ENCODE measurements around the gene SEMA3E.

SEMA3E gene

DNA sequence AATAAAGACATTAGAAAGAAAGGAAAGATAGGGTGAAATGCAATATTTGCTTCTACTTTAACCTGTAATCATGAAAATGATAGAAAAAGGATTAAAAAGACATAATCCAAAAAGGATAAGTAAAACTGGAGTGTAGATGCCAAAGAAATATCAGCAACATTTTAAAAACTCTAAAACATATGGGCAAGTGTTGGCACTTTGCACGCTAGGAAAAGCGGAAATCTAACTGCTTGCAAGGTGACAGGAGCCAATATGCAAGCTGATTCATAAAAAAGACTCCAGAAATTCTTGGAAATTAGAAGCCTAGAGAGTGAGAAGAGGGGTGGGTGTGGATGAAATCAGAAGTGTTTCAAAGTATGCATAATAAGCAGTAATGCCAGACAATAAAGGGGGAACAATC lies 161.1 kb downstream of the SEMA3E start:
- ChIA-PET CTCF (no interaction called here), POLR2A (no interaction called here)
- no peak for DNase-seq
- no peak overlapping the region for H3K27ac ChIP-seq (ENCODE audit: insufficient read depth in 1 of 2, low read depth in 1 of 2, low read length in 2 of 2, poor library complexity in 1 of 2, severe bottlenecking in 2 of 2)
- H3K9me3 ChIP-seq (ENCODE audit: control extremely low read depth in 1 of 5, control insufficient read depth in 4 of 5, insufficient read depth in 2 of 5, low read depth in 1 of 5, low read length in 4 of 5) = no peaks in the 10 kb centered on the region
- H3K36me3 ChIP-seq (ENCODE audit: control insufficient read depth in 4 of 4, insufficient read depth in 4 of 4, low read length in 3 of 4) = no peaks in the 10 kb centered on the region
- WGBS (ENCODE audit: insufficient coverage) = 100% methylated on average over 2 of the region's 2 CpGs
- no peak overlapping the region for H3K4me3 ChIP-seq (ENCODE audit: control insufficient read depth in 1 of 7, extremely low read depth in 1 of 7, insufficient read depth in 4 of 7, low read depth in 2 of 7, low read length in 6 of 7)
- no peaks in the 10 kb centered on the region for H3K4me1 ChIP-seq (ENCODE audit: control extremely low read depth in 1 of 4, control insufficient read depth in 4 of 4, insufficient read depth in 4 of 4, low read length in 3 of 4)
- H3K27me3 ChIP-seq (replicated peaks in 2 of 5; ENCODE audit: control insufficient read depth in 4 of 5, insufficient read depth in 5 of 5, low read length in 4 of 5) = no peaks in the 10 kb centered on the region

DNA sequence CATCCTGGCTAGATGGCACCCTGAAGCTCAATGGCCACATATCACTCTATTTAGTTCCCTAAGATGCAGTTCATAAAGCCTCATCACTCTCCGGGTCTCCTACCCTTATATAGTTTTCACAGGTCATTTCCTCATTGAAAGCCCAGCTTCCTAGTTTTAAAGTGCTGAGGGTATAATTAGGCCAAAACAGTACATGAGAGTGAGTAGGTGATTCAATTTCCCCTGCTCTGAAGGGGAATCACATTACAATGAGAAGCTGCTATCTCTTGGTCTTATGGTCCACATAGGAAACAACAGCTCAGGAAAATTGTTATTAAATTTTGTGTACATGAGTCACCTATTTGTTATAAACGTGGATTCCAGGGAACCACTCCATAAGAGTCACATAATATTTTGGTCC lies 162.0 kb downstream of the SEMA3E start:
- ChIA-PET CTCF (interaction anchor here (1.2 kb wide), 1 partner anchor 75 kb away, joined by 3 read pairs; no protein-coding TSS in a partner anchor), POLR2A (no interaction called here)

DNA sequence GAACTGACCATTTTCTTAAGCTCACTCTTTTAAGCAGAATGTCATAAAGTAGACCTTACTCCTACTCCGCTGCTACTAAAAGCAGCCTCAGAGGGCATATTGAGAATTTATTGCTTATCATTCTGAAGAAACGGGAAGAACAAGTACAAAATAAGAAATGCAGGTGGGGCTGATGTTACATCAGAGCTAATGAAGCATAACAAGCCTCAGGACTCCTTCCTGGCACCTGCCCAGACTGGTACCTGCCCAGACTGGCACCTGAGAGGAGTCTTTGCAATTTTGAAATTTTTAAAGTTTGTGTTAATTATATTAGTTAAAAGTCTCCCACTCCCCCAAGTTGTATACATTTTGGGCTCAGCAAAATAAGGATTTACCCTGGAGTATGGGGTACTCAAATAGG lies 162.4 kb downstream of the SEMA3E start:
- H3K9me3 ChIP-seq (ENCODE audit: control extremely low read depth in 1 of 5, control insufficient read depth in 4 of 5, insufficient read depth in 2 of 5, low read depth in 1 of 5, low read length in 4 of 5) = no peaks in the 10 kb centered on the region
- no peaks in the 10 kb centered on the region for H3K36me3 ChIP-seq (ENCODE audit: control insufficient read depth in 4 of 4, insufficient read depth in 4 of 4, low read length in 3 of 4)
- DNase-seq = no peak
- H3K27ac ChIP-seq (ENCODE audit: insufficient read depth in 1 of 2, low read depth in 1 of 2, low read length in 2 of 2, poor library complexity in 1 of 2, severe bottlenecking in 2 of 2) = no peak overlapping the region
- 67% methylated on average over 1 of the region's 2 CpGs for WGBS (ENCODE audit: insufficient coverage)
- POLR2A ChIA-PET = no interaction called here
- no peaks in the 10 kb centered on the region for H3K4me1 ChIP-seq (ENCODE audit: control extremely low read depth in 1 of 4, control insufficient read depth in 4 of 4, insufficient read depth in 4 of 4, low read length in 3 of 4)
- CTCF ChIA-PET = interaction anchor here (1.2 kb wide), 1 partner anchor 74 kb away, joined by 3 read pairs; no protein-coding TSS in a partner anchor
- H3K4me3 ChIP-seq (ENCODE audit: control insufficient read depth in 1 of 7, extremely low read depth in 1 of 7, insufficient read depth in 4 of 7, low read depth in 2 of 7, low read length in 6 of 7) = no peak overlapping the region
- no peaks in the 10 kb centered on the region for H3K27me3 ChIP-seq (replicated peaks in 2 of 5; ENCODE audit: control insufficient read depth in 4 of 5, insufficient read depth in 5 of 5, low read length in 4 of 5)

More for the DNA sequence above, 162.0 kb downstream of the SEMA3E start:
- WGBS (ENCODE audit: insufficient coverage) = no CpG with 5 or more reads among the region's 2 CpGs
- Histone ChIP-seq H3K36me3 (ENCODE audit: control insufficient read depth in 4 of 4, insufficient read depth in 4 of 4, low read length in 3 of 4) (no peaks in the 10 kb centered on the region), H3K4me3 (ENCODE audit: control insufficient read depth in 1 of 7, extremely low read depth in 1 of 7, insufficient read depth in 4 of 7, low read depth in 2 of 7, low read length in 6 of 7) (no peak overlapping the region), H3K4me1 (ENCODE audit: control extremely low read depth in 1 of 4, control insufficient read depth in 4 of 4, insufficient read depth in 4 of 4, low read length in 3 of 4) (no peaks in the 10 kb centered on the region), H3K9me3 (ENCODE audit: control extremely low read depth in 1 of 5, control insufficient read depth in 4 of 5, insufficient read depth in 2 of 5, low read depth in 1 of 5, low read length in 4 of 5) (no peaks in the 10 kb centered on the region), H3K27ac (ENCODE audit: insufficient read depth in 1 of 2, low read depth in 1 of 2, low read length in 2 of 2, poor library complexity in 1 of 2, severe bottlenecking in 2 of 2) (no peak overlapping the region), H3K27me3 (replicated peaks in 2 of 5; ENCODE audit: control insufficient read depth in 4 of 5, insufficient read depth in 5 of 5, low read length in 4 of 5) (no peaks in the 10 kb centered on the region)
- no peak for DNase-seq

DNA sequence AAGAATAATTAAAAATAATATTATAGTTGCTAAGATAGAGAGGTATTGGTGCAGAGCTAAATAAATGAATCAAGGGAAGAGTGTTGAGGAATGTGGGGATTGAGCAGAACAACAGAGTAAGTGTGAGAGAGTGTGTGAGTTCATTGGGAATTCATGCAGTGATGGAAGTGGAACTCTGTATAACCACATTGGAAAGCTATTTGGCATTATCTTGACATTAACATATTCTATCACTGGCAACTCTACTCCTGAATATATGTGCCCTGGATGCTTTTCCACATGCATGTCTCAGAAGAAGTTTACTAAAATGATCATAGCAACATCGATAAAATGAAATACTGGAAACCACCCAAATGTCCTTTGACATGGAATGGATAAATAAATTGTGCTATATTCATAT lies 164.1 kb downstream of the SEMA3E start:
- no CpG with 5 or more reads among the region's 1 CpG for WGBS (ENCODE audit: insufficient coverage)
- POLR2A ChIA-PET = no interaction called here
- H3K27me3 ChIP-seq (replicated peaks in 2 of 5; ENCODE audit: control insufficient read depth in 4 of 5, insufficient read depth in 5 of 5, low read length in 4 of 5) = no peaks in the 10 kb centered on the region

DNA sequence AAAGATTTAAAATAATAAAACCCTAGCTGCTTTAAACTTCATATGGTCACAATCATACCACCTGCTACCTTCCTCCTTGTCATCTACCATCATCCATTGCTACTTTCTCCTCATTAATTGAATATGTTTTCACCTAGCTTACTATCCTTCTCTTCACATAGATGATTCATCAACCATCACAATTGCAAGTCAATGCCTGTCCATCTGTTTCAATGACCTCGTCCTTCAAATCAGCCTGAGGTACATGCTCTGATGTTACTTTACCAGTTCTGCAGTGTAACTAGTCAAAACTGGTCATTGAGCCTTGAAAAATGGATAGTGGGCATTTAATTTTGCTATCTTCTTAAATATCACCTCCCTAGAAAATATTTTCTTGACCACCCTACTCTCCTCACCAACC lies 164.7 kb downstream of the SEMA3E start:
- 80% methylated on average over 1 of the region's 1 CpG for WGBS (ENCODE audit: insufficient coverage)
- CTCF ChIA-PET = no interaction called here

More for the DNA sequence above, 164.1 kb downstream of the SEMA3E start:
- Histone ChIP-seq H3K4me3 (ENCODE audit: control insufficient read depth in 1 of 7, extremely low read depth in 1 of 7, insufficient read depth in 4 of 7, low read depth in 2 of 7, low read length in 6 of 7) (no peak overlapping the region), H3K4me1 (ENCODE audit: control extremely low read depth in 1 of 4, control insufficient read depth in 4 of 4, insufficient read depth in 4 of 4, low read length in 3 of 4) (no peaks in the 10 kb centered on the region), H3K9me3 (ENCODE audit: control extremely low read depth in 1 of 5, control insufficient read depth in 4 of 5, insufficient read depth in 2 of 5, low read depth in 1 of 5, low read length in 4 of 5) (no peaks in the 10 kb centered on the region), H3K27ac (ENCODE audit: insufficient read depth in 1 of 2, low read depth in 1 of 2, low read length in 2 of 2, poor library complexity in 1 of 2, severe bottlenecking in 2 of 2) (no peak overlapping the region), H3K36me3 (ENCODE audit: control insufficient read depth in 4 of 4, insufficient read depth in 4 of 4, low read length in 3 of 4) (no peaks in the 10 kb centered on the region)
- no peak for DNase-seq
- CTCF ChIA-PET = no interaction called here

DNA sequence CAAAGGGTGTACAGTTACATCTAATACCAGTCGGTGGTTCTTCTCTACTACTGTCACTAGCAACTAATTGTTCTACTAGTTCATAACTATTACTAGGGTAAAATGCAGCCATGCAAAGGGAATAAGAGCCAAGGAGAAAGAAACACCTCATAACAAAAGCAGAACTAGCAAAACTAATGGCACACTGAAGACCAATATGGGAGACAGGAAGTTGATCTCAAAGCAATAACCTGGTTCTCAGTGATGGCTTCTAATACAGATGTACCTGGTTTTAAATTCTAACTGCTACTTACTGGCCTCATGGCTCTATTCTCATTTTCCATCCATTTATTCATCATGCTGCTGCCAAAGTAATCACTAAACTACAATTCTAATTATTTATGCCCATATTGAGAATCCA lies 170.3 kb downstream of the SEMA3E start:
- H3K27me3 ChIP-seq (replicated peaks in 2 of 5; ENCODE audit: control insufficient read depth in 4 of 5, insufficient read depth in 5 of 5, low read length in 4 of 5) = no peaks in the 10 kb centered on the region
- no CpG with 5 or more reads among the region's 1 CpG for WGBS (ENCODE audit: insufficient coverage)
- no peaks in the 10 kb centered on the region for H3K9me3 ChIP-seq (ENCODE audit: control extremely low read depth in 1 of 5, control insufficient read depth in 4 of 5, insufficient read depth in 2 of 5, low read depth in 1 of 5, low read length in 4 of 5)
- ChIA-PET CTCF (no interaction called here), POLR2A (no interaction called here)
- no peak overlapping the region for H3K4me3 ChIP-seq (ENCODE audit: control insufficient read depth in 1 of 7, extremely low read depth in 1 of 7, insufficient read depth in 4 of 7, low read depth in 2 of 7, low read length in 6 of 7)
- H3K27ac ChIP-seq (ENCODE audit: insufficient read depth in 1 of 2, low read depth in 1 of 2, low read length in 2 of 2, poor library complexity in 1 of 2, severe bottlenecking in 2 of 2) = no peak overlapping the region
- DNase-seq = no peak
- no peaks in the 10 kb centered on the region for H3K36me3 ChIP-seq (ENCODE audit: control insufficient read depth in 4 of 4, insufficient read depth in 4 of 4, low read length in 3 of 4)
- H3K4me1 ChIP-seq (ENCODE audit: control extremely low read depth in 1 of 4, control insufficient read depth in 4 of 4, insufficient read depth in 4 of 4, low read length in 3 of 4) = no peaks in the 10 kb centered on the region

More for the DNA sequence above, 164.7 kb downstream of the SEMA3E start:
- DNase-seq = no peak
- Histone ChIP-seq H3K9me3 (ENCODE audit: control extremely low read depth in 1 of 5, control insufficient read depth in 4 of 5, insufficient read depth in 2 of 5, low read depth in 1 of 5, low read length in 4 of 5) (no peaks in the 10 kb centered on the region), H3K27me3 (replicated peaks in 2 of 5; ENCODE audit: control insufficient read depth in 4 of 5, insufficient read depth in 5 of 5, low read length in 4 of 5) (no peaks in the 10 kb centered on the region), H3K4me1 (ENCODE audit: control extremely low read depth in 1 of 4, control insufficient read depth in 4 of 4, insufficient read depth in 4 of 4, low read length in 3 of 4) (no peaks in the 10 kb centered on the region), H3K4me3 (ENCODE audit: control insufficient read depth in 1 of 7, extremely low read depth in 1 of 7, insufficient read depth in 4 of 7, low read depth in 2 of 7, low read length in 6 of 7) (no peak overlapping the region), H3K36me3 (ENCODE audit: control insufficient read depth in 4 of 4, insufficient read depth in 4 of 4, low read length in 3 of 4) (no peaks in the 10 kb centered on the region), H3K27ac (ENCODE audit: insufficient read depth in 1 of 2, low read depth in 1 of 2, low read length in 2 of 2, poor library complexity in 1 of 2, severe bottlenecking in 2 of 2) (no peak overlapping the region)
- POLR2A ChIA-PET = no interaction called here

DNA sequence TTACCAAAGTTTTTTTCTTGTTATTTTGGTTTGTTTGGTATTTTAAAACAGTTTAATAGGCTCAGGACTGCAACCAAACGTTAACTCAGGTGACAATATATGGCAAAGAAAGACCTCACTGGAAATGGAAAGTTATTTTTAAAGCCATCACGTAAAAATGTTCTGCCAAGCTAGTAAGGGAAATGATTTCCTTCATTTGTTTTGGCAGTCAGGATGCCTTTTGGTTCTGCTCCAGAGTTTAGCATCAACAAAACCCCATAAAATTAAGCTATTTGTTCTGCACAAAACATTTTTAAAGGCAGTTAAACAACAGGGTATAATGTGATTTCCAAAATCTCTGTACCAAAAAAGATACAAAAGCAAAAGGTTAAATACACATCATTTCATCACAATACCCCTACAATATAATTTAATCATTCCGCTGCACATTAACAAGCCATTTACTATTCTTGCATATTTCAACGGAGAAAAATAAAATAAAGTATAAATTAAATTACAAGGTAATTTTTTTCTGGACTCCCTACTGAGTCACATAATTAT lies 172.4 kb downstream of the SEMA3E start:
- Histone ChIP-seq H3K27ac (ENCODE audit: insufficient read depth in 1 of 2, low read depth in 1 of 2, low read length in 2 of 2, poor library complexity in 1 of 2, severe bottlenecking in 2 of 2) (no peak overlapping the region), H3K36me3 (ENCODE audit: control insufficient read depth in 4 of 4, insufficient read depth in 4 of 4, low read length in 3 of 4) (no peaks in the 10 kb centered on the region), H3K27me3 (replicated peaks in 2 of 5; ENCODE audit: control insufficient read depth in 4 of 5, insufficient read depth in 5 of 5, low read length in 4 of 5) (no peaks in the 10 kb centered on the region), H3K4me1 (ENCODE audit: control extremely low read depth in 1 of 4, control insufficient read depth in 4 of 4, insufficient read depth in 4 of 4, low read length in 3 of 4) (no peaks in the 10 kb centered on the region), H3K9me3 (ENCODE audit: control extremely low read depth in 1 of 5, control insufficient read depth in 4 of 5, insufficient read depth in 2 of 5, low read depth in 1 of 5, low read length in 4 of 5) (no peaks in the 10 kb centered on the region), H3K4me3 (ENCODE audit: control insufficient read depth in 1 of 7, extremely low read depth in 1 of 7, insufficient read depth in 4 of 7, low read depth in 2 of 7, low read length in 6 of 7) (no peak overlapping the region)
- ChIA-PET CTCF (no interaction called here), POLR2A (no interaction called here)
- 49% methylated on average over 2 of the region's 4 CpGs for WGBS (ENCODE audit: insufficient coverage)
- no peak for DNase-seq
